KOPT-K1 (cell line): Measurements from ENCODE around the gene KDM1A.

ENCODE experiments used
- H3K27ac ChIP-seq: fragments of 200-600 bp; sonication (generic); 2 replicates; pipeline ENCODE4 v1.5.1; 2016; ENCODE audit warnings: antibody characterized with exemption, mild to moderate bottlenecking, low read depth, low read length; ENCODE audit not compliant: poor library complexity, severe bottlenecking
- H3K36me3 ChIP-seq: fragments of 200-600 bp; sonication (generic); 2 replicates; pipeline ENCODE4 v1.5.1; 2017; ENCODE audit warnings: antibody characterized with exemption, mild to moderate bottlenecking, low read length, moderate library complexity; ENCODE audit not compliant: insufficient read depth
- H3K9me3 ChIP-seq: fragments of 200-600 bp; sonication (generic); 2 replicates; pipeline ENCODE4 v1.5.1; 2017; ENCODE audit warnings: antibody characterized with exemption, low read length, mild to moderate bottlenecking; ENCODE audit not compliant: insufficient read depth, poor library complexity, severe bottlenecking

Gene KDM1A

DNA sequence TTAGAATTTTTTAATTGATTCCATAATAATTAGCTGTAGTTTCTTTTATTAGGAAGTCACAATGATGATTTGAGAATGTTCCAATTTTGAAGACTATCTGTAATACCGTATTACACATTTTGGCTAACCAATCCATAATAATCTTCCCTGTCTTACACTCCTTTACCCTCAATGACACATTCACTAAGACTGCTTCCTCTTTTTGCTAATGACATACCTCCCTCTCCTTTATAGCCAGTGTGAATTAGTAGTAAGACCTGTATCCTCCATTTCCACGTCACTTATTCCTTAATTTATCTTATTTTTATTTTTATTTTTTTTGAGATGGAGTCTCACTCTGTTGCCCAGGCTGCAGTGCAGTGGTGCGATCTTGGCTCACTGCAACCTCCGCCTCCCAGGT lies 10.1 kb downstream of the KDM1A start:
- H3K36me3 ChIP-seq, result peaks cover 28% of the 10 kb centered on the region
- no peaks in the 10 kb centered on the region for H3K9me3 ChIP-seq
- H3K27ac ChIP-seq, result no peak overlapping the region

DNA sequence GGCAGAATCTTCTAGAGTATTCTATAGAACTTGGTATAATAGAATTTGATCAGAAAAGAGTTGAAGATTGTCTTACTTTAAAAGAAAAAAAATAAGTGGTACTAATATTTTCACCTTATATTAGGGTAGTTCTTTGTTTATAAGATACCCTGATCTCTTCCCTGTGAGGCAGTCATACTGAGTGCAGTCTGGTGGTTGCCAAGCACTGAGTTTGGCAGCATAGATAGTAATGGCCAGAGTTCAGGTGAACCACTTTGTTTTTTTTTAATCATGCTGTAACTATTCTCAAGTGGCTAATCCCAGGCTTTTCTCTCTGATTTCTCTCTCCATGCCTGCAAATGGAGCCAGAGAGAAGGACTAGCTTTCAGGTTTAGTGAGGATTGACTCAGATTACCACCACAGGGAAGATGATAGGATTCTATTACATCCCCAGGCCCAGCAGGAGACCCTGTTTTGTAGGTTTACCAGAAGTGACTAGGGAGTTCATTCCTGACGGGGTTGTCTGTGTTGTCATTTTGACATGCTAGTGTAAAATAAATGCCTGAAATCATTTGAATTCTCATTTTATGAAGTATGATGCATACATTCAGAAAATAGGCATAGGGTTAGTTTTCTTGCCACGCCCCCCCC lies 16.7 kb downstream of the KDM1A start:
- no peak overlapping the region for H3K27ac ChIP-seq
- H3K9me3 ChIP-seq, result no peaks in the 10 kb centered on the region
- H3K36me3 ChIP-seq, result peaks cover 30% of the 10 kb centered on the region

- Histone ChIP-seq H3K27ac (no peak overlapping the region), H3K36me3 (peaks cover 19% of the 10 kb centered on the region), H3K9me3 (no peaks in the 10 kb centered on the region)
These were observed 17.9 kb downstream of the KDM1A start for GRCh38 chr1:23037081-23037740.

DNA sequence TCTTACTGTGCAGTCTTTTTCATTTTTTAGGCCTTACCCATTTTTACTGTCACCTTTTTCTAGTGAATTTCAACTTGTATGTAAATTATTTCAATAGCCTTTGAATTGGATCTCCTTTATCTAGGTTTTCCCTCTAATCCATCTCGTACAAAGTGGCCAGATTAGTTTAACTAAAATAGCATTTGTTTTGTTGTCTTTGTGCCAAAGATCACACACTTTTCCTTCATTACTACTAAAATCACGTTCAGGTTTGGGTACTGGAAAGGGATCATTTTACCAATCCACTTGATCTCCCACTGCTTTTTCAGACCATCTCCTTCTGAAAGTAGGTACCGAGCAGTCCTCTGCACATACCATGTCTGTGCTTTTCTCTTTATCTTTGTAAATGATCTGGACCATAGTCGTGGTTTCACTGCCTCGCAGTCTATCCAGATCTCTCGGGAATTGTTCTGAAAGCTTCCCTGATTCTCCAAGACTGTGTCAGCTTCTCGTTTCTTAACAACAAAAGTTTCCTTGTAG lies 20.1 kb downstream of the KDM1A start:
- peaks cover 11% of the 10 kb centered on the region for H3K36me3 ChIP-seq
- H3K9me3 ChIP-seq, result no peaks in the 10 kb centered on the region

DNA sequence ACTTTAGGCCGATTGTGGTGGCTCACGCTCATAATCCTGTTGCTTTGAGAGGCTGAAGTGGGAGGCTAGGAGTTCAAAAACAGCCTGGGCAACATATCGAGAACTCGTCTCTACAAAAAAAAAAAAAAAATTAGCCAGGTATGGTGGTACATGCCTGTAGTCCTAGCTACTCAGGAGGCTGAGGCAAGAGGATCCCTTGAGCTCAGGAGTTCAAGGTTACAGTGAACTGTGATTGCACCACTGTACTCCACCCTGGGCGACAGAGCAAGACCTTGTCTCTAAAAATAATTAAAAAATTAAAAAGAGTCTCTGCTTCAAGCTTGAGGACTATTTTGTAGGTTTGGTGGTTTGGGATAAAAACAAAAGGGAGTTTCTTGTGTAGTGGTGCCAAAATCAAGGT lies 21.2 kb downstream of the KDM1A start:
- peaks cover 16% of the 10 kb centered on the region for H3K36me3 ChIP-seq
- H3K27ac ChIP-seq, result no peak overlapping the region

More for the DNA sequence above, 20.1 kb downstream of the KDM1A start:
- H3K27ac ChIP-seq, result no peak overlapping the region

GRCh38 chr1:23044035-23044434 lies 24.8 kb downstream of the KDM1A start:
- H3K27ac ChIP-seq, result no peak overlapping the region
- no peaks in the 10 kb centered on the region for H3K9me3 ChIP-seq

More for the DNA sequence above, 21.2 kb downstream of the KDM1A start:
- H3K9me3 ChIP-seq, result no peaks in the 10 kb centered on the region

DNA sequence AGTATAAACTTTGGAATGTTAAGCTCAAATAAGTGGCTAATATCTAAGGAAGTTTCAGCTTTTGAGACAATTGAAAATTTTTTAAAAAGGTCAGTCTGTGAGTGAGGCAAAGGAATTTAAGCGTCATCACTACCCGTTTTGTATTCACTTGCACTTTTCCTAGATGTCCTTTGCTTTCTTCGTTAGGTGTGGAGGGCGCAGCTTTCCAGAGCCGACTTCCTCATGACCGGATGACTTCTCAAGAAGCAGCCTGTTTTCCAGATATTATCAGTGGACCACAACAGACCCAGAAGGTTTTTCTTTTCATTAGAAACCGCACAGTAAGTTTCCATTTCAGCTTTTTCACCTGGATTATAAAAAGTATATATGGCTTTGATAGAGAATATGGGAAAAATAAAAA lies 30.9 kb downstream of the KDM1A start:
- H3K36me3 ChIP-seq, result peaks cover 81% of the 10 kb centered on the region
- H3K27ac ChIP-seq, result no peak overlapping the region
- H3K9me3 ChIP-seq, result no peaks in the 10 kb centered on the region

More at GRCh38 chr1:23044035-23044434, 24.8 kb downstream of the KDM1A start:
- peaks cover 40% of the 10 kb centered on the region for H3K36me3 ChIP-seq

- no peak overlapping the region for H3K27ac ChIP-seq
- no peaks in the 10 kb centered on the region for H3K9me3 ChIP-seq
- H3K36me3 ChIP-seq, result peaks cover 82% of the 10 kb centered on the region
These were observed 32.1 kb downstream of the KDM1A start for GRCh38 chr1:23051290-23051909.

- Histone ChIP-seq H3K36me3 (peaks cover 98% of the 10 kb centered on the region), H3K9me3 (no peaks in the 10 kb centered on the region), H3K27ac (no peak overlapping the region)
These were observed 38.0 kb downstream of the KDM1A start for GRCh38 chr1:23057301-23057700.

DNA sequence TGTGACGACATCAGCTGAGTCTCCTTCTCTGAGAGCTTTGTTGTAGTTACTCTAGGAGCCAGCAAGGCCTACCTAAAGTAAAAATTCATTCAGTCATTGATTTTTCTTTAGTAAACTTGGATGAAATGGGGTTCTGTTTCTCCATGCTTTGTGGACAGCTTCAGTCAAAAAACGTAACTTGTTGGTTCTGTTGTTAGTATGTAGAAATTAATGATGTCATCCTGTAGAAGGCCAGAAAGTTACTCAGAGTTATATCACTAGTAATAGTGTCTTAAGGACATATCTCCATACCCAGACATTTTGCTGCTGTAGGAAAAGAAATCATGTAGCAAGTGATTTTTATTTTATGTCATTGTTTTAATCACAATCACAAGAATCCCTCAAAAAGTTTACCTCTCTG lies 43.0 kb downstream of the KDM1A start:
- no peak overlapping the region for H3K27ac ChIP-seq
- peaks cover 100% of the 10 kb centered on the region for H3K36me3 ChIP-seq
- H3K9me3 ChIP-seq, result no peaks in the 10 kb centered on the region

- no peaks in the 10 kb centered on the region for H3K9me3 ChIP-seq
- H3K36me3 ChIP-seq, result peaks cover 100% of the 10 kb centered on the region
- H3K27ac ChIP-seq, result no peak overlapping the region
These were observed 46.1 kb downstream of the KDM1A start for GRCh38 chr1:23065385-23065784.

- peaks cover 99% of the 10 kb centered on the region for H3K36me3 ChIP-seq
- H3K27ac ChIP-seq, result no peak overlapping the region
- no peaks in the 10 kb centered on the region for H3K9me3 ChIP-seq
These were observed 46.8 kb downstream of the KDM1A start for GRCh38 chr1:23066075-23066474.

DNA sequence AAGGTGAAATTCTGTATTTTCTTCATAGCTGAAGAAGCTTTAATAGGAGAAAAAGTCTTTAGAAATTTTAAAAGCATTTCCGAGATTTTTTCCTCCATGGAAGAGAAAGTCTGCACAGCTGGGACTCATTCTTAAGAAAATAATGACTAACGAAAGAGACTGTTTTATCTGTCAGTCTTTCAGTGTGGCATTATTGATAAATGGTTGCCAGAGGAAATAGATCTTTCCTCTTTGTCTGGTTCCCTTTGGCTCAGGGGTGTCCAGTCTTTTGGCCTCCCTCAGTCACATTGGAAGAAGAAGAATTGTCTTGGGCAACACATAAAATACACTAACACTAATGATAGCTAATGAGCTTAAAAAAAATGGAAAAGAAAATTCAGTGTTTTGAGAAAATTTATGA lies 49.9 kb downstream of the KDM1A start:
- peaks cover 99% of the 10 kb centered on the region for H3K36me3 ChIP-seq
- no peak overlapping the region for H3K27ac ChIP-seq
- no peaks in the 10 kb centered on the region for H3K9me3 ChIP-seq

GRCh38 chr1:23069675-23070074 lies 50.4 kb downstream of the KDM1A start:
- H3K9me3 ChIP-seq, result no peaks in the 10 kb centered on the region
- H3K27ac ChIP-seq, result no peak overlapping the region
- peaks cover 99% of the 10 kb centered on the region for H3K36me3 ChIP-seq

- Histone ChIP-seq H3K9me3 (no peaks in the 10 kb centered on the region), H3K36me3 (peaks cover 92% of the 10 kb centered on the region), H3K27ac (no peak overlapping the region)
These were observed 54.7 kb downstream of the KDM1A start for GRCh38 chr1:23074012-23074411.
